Muscle layer of colon (tissue), 2 donors: Measurements from ENCODE around the gene OCIAD1.
"Not testable (repeated sequence)": the region's sequence is repeated elsewhere in the genome, so short reads cannot be mapped to it uniquely, and the experiment has no call there.

Experiments
- H3K27ac ChIP-seq: one replicate; pipeline ENCODE4 v1.7.0; 2013; ENCODE audit warnings: low read depth, mild to moderate bottlenecking, low read length, moderate library complexity
- H3K27me3 ChIP-seq, 2 donors: one replicate each; pipeline ENCODE4 v1.7.0; 2013; ENCODE audit warnings: low read length in 2 of 2, mild to moderate bottlenecking in 2 of 2; ENCODE audit not compliant: insufficient read depth in 2 of 2, control insufficient read depth in 1 of 2
- H3K36me3 ChIP-seq: one replicate; pipeline ENCODE4 v1.7.0; 2013; ENCODE audit warnings: mild to moderate bottlenecking, low read length; ENCODE audit not compliant: insufficient read depth
- H3K4me1 ChIP-seq: one replicate; pipeline ENCODE4 v1.7.0; 2013; ENCODE audit warnings: mild to moderate bottlenecking, low read length; ENCODE audit not compliant: insufficient read depth
- H3K4me3 ChIP-seq, 2 donors: one replicate each; pipeline ENCODE4 v1.7.0; 2013; ENCODE audit warnings: low read length in 2 of 2, low read depth in 1 of 2, mild to moderate bottlenecking in 1 of 2, moderate library complexity in 1 of 2
- H3K9ac ChIP-seq: one replicate; pipeline ENCODE4 v1.7.0; 2013; ENCODE audit warnings: low read length
- H3K9me3 ChIP-seq: one replicate; pipeline ENCODE4 v1.7.0; 2013; ENCODE audit warnings: mild to moderate bottlenecking, low read length
- donor health status: abdominal sarcoma.
- donor health status: Adenocarcinoma of cecum.

Gene OCIAD1

DNA sequence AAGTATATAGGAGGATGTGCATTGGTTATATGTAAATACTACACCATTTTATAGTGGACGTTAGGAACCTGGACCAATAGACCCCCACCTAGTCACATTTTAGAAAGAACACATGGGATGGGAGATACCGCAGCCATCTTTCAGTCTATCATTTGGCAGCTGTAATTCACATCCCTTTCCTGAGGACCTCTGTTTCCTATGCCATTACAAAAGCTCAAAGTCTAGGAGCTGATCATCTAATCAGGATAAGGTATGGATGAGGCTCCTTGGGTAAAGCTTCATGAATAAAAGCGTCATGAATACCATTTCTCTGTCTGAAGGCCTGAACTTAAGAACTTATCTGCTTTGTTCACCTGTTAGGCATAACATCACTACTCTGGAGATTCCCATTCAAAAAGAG is 31.1 kb downstream of the OCIAD1 start:
- H3K4me3 ChIP-seq, result no peak overlapping the region
- H3K4me1 ChIP-seq, result no peaks in the 10 kb centered on the region
- peaks cover 25% of the 10 kb centered on the region for H3K36me3 ChIP-seq

DNA sequence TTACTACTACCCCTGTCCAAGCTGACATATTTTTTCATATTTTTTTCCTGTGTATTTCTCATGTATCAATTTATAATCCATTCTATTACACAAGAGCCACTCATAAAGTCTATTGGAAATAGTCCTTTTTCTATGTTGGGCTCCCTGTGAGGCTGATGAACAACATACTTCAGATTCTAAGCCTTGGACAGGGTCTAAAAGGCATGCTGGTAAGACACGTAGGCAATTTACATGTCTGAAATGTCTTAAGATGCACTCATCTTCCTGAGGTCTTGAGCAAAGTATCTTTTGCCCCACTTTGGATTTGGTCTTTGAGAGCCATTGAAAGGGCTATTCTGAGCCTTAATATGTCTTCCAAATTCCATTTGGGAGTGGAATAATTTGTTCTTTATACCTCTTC is 31.8 kb downstream of the OCIAD1 start:
- no peaks in the 10 kb centered on the region for H3K4me1 ChIP-seq
- H3K36me3 ChIP-seq, result peaks cover 25% of the 10 kb centered on the region
- H3K27me3 ChIP-seq, result no peaks in the 10 kb centered on the region
- no peaks in the 10 kb centered on the region for H3K9me3 ChIP-seq
- H3K9ac ChIP-seq, result no peak overlapping the region
- H3K4me3 ChIP-seq, result no peak overlapping the region
- no peak overlapping the region for H3K27ac ChIP-seq

More for the DNA sequence above, 31.1 kb downstream of the OCIAD1 start:
- Histone ChIP-seq H3K9ac (no peak overlapping the region), H3K27me3 (no peaks in the 10 kb centered on the region), H3K9me3 (no peaks in the 10 kb centered on the region), H3K27ac (no peak overlapping the region)

DNA sequence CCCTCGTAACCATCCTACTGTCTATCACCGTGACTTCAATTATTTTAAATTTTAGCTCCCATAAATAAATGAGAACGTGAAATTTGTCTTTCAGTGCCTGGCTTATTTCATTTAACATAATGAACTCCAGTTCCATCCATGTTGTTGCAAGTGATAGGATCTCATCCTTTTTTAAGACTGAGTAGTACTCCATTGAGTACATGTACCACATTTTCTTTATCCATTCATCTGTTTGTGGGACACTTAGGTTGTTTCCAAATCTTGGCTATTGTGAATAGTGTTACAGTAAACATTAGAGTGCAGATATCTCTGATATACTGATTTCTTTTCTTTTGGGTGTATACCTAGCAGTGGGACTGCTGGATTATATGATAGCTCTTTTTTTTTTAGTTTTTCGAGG is 32.8 kb downstream of the OCIAD1 start:
- no peak overlapping the region for H3K9ac ChIP-seq
- H3K27me3 ChIP-seq, result no peaks in the 10 kb centered on the region
- no peak overlapping the region for H3K27ac ChIP-seq
- no peak overlapping the region for H3K4me3 ChIP-seq
- H3K9me3 ChIP-seq, result no peaks in the 10 kb centered on the region
- H3K4me1 ChIP-seq, result no peaks in the 10 kb centered on the region
- H3K36me3 ChIP-seq, result peaks cover 18% of the 10 kb centered on the region

DNA sequence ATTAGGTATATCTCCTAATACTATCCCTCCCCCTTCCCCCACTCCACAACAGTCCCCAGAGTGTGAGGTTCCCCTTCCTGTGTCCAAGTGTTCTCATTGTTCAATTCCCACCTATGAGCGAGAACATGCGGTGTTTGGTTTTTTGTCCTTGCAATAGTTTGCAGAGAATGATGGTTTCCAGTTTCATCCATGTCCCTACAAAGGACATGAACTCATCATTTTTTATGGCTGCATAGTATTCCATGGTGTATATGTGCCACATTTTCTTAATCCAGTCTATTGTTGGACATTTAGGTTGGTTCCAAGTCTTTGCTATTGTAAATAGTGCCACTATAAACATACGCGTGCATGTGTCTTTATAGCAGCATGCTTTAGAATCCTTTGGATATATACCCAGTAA is 33.8 kb downstream of the OCIAD1 start:
- H3K27ac ChIP-seq, result not testable (repeated sequence)

DNA sequence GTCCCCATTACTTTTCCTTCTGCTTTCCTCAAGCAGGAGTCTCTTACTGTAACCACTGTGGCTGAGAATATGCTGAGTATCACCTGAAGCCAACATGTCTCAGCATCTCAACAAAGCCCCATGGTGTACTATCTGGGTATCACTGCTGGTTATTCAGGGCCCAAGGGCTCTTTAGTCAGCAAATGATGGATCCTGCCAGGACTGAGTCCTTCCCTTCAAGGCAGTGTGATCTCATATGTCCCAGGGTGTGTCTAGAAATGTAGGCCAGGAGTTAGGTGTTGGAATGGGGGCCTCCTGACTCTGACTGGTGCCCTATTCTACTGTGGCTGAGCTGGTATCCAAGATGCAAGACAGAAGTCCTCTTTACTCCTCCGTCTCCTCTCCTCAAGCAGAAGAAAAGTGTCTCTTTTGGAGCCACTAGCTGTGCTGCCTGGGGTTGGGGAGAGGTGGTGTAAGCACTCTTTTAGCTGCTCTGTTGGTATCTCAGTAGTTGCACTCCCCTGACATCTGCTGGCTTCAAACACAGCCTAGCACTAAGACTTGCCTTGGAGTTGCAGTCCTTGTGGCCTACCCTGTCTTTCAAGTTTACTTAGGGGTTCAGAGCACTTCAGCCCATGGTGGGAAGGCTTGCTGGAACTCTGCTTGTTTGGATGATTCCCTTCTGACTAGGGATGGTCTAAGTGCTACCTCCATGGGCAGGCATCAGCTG is 47.1 kb downstream of the OCIAD1 start:
- Histone ChIP-seq H3K9ac (no peak overlapping the region), H3K4me3 (no peak overlapping the region), H3K27me3 (no peaks in the 10 kb centered on the region), H3K27ac (no peak overlapping the region), H3K4me1 (no peaks in the 10 kb centered on the region), H3K36me3 (no peaks in the 10 kb centered on the region), H3K9me3 (no peaks in the 10 kb centered on the region)

More for the DNA sequence above, 33.8 kb downstream of the OCIAD1 start:
- H3K9ac ChIP-seq, H3K4me3 ChIP-seq, H3K36me3 ChIP-seq, H3K27me3 ChIP-seq, H3K4me1 ChIP-seq, H3K9me3 ChIP-seq: not testable (repeated sequence)

DNA sequence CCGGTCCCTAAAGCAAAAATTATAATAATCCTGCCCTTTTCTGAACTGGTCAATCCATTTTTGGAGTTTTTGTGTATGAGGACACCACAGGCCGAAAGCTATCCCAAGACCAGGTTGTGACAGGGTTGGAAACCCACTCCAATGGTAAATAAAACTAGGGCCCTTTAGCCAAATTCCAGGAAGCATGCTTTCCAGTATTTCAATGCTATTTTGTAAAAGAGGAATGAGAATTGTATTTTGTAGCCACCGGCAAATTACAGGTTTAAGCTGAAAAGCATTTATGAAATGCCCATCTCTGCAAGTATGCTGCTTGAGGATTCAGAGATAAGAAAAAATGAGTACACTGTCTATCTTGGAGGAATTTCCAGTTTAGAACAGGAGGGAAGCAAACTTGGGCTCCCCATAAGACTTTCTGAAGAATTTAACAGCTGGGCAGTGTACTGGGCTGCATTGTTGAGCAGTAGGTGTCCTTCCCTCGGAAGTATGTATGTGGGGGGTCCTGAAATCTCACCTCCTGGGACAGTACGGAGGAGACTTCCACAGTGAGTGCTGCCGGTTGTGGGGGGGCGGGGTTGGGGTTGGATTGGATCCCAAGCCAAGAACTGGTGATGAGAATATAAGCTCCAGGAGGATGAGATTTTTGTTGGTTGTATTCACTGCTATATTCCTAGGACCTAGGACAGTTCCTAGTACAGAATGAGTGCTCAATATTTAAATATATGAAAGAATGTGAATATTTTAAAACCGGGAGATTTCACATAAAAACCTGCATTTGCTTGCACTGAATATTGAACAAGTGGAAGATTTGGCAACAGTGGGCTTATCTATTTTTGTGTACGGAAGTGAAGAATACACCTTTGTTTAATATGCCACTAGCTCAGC is 48.9 kb downstream of the OCIAD1 start:
- Histone ChIP-seq H3K9ac (no peak overlapping the region), H3K27ac (no peak overlapping the region), H3K27me3 (no peaks in the 10 kb centered on the region), H3K9me3 (no peaks in the 10 kb centered on the region), H3K36me3 (no peaks in the 10 kb centered on the region), H3K4me1 (no peaks in the 10 kb centered on the region), H3K4me3 (no peak overlapping the region)

DNA sequence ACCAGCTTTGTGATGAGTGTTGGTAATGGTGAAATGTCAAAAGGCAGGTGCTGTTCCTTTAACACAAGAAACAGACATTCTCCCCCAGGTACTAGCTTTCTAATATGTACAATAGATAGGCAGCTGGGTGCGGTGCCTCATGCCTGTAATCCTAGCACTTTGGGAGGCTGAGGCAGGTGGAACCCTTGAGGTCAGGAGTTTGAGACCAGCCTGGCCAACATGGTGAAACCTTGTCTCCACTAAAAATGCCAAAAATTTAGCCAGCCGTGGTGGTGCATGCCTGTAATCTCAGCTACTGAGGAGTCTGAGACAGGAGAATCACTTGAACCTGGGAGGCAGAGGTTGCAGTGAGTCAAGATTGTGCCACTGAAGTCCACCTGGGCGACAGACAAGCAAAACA is 50.8 kb downstream of the OCIAD1 start:
- not testable (repeated sequence) for H3K27me3 ChIP-seq, H3K4me1 ChIP-seq, H3K9ac ChIP-seq, H3K9me3 ChIP-seq, H3K36me3 ChIP-seq, H3K4me3 ChIP-seq, H3K27ac ChIP-seq

DNA sequence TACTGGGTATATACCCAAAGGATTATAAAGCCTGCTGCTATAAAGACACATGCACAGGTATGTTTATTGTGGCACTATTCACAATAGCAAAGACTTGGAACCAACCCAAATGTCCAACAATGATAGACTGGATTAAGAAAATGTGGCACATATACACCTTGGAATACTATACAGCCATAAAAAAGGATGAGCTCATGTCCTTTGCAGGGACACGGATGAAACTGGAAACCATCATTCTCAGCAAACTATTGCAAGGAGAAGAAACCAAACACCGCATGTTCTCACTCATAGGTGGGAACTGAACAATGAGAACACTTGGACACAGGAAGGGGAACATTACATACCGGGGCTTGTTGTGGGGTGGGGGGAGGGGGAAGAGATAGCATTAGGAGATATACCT is 58.9 kb downstream of the OCIAD1 start:
- not testable (repeated sequence) for H3K27ac ChIP-seq, H3K36me3 ChIP-seq

DNA sequence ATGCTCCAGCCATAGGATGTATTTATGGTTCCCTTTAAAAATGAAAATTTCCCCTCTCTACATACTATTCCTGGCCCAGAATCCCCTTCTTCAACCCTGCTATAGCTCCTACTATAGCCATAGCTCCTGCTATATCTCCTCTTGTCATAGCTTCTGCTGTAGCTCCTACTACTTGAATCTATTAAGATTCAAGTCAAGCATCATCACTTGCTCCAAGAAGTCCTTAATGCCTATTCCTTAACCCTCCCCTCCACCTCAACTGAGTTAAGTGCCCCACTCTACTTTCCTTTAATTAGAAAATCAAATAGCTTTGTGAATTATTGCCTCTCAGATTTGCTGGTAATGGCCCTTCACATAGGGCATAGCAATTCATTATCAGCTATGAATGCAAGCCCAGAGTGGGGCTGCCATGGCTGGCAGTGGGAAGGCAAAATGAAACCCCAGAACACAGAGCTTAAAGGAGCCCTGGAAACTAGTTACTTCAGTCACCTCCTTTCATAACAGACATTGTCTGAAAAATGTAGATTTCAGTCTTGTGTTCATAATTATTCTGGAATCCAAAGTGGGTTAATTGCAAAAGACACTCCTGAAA is 60.2 kb downstream of the OCIAD1 start:
- no peak overlapping the region for H3K4me3 ChIP-seq
- H3K27me3 ChIP-seq, result no peaks in the 10 kb centered on the region
- no peaks in the 10 kb centered on the region for H3K4me1 ChIP-seq
- no peaks in the 10 kb centered on the region for H3K9me3 ChIP-seq
- H3K27ac ChIP-seq, result no peak overlapping the region
- H3K9ac ChIP-seq, result no peak overlapping the region
- H3K36me3 ChIP-seq, result no peaks in the 10 kb centered on the region

More for the DNA sequence above, 58.9 kb downstream of the OCIAD1 start:
- not testable (repeated sequence) for H3K9me3 ChIP-seq, H3K9ac ChIP-seq, H3K27me3 ChIP-seq, H3K4me3 ChIP-seq, H3K4me1 ChIP-seq

DNA sequence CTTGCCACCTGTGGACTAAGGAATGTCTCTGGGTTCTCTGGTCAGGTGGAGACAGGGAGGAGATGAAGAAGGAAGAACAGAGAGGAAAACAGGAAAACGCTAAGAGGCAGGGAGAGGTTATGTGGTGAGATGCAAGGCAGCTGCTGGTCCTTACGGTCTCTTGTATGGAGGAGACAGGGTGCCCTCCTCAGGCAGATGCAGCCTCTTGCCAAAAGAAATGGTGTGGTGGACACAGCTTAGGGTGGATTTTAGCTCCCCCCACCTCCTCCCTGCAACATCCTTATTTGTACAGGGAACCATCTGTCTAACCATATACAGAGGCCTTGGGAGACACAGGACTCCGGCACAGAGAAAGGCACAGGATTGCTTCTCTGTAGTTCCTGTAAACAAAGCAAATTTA is 66.0 kb downstream of the OCIAD1 start:
- Histone ChIP-seq H3K4me3 (no peak overlapping the region), H3K27ac (no peak overlapping the region), H3K9ac (no peak overlapping the region), H3K27me3 (no peaks in the 10 kb centered on the region), H3K9me3 (no peaks in the 10 kb centered on the region), H3K36me3 (no peaks in the 10 kb centered on the region), H3K4me1 (no peaks in the 10 kb centered on the region)

DNA sequence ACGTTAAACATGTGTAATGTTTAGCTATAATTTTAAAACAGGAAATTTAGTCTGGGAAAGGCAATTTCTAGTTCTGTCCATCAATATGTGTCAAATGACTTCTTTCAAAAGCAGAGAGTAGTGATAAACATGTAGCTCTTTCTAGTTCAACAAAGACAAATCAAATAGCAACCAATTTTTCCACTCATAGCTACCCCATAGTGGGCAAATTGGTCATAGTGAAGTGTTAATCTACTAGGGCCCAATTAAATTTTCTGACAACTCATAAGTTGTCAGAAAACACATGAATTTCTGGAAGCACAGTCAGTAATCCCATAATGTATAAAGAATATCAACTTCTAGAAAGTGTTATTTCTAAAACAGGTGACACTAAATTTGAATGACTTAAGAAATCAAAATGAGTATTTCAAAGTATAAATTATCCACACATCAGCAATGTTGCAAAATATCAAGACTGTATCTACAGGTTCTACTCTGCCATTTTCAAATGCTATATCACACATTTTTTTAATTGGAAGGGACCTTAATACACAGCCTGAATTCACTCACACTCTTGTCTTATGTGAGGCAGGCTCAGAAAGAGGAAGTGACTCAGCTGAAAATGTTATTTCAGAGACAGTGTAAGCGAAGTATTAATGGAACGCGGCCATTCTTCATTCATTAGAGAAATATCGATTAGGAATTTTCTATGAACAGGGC is 68.0 kb downstream of the OCIAD1 start:
- Histone ChIP-seq H3K27me3 (no peaks in the 10 kb centered on the region), H3K4me3 (no peak overlapping the region), H3K27ac (no peak overlapping the region), H3K4me1 (no peaks in the 10 kb centered on the region), H3K9ac (no peak overlapping the region), H3K9me3 (no peaks in the 10 kb centered on the region), H3K36me3 (no peaks in the 10 kb centered on the region)
